Natural killer cell (primary cell): ENCODE data around the gene MAPKAP1. TPM values are rescaled to one million over a fixed set of nuclear protein-coding genes. Genes with fewer than 3 reads are reported as not detected.

ENCODE experiments used
- ATAC-seq, 3 donors: fragments of 150-1000 bp in 2 of 3; fragments of 200-7000 bp in 1 of 3; cut with Tn5 transposase; 1 replicate in 1 of 3; 2 replicates in 2 of 3; pipeline ENCODE4 v1.10.0; 2021; ENCODE audit warnings: mild to moderate bottlenecking in 2 of 3, moderate library complexity in 2 of 3
- DNase-seq, 2 donors: peaks; one replicate each; pipeline versions ENCODE4 v3.0.0 to v3.0.0-alpha.2; 2013 to 2021; ENCODE audit warnings: mixed read lengths in 1 of 2
- H3K27ac ChIP-seq: one replicate; pipeline ENCODE4 v1.5.1; 2013; ENCODE audit warnings: mild to moderate bottlenecking, low read length
- H3K27me3 ChIP-seq: one replicate; pipeline ENCODE4 v1.6.1; 2013; ENCODE audit warnings: low read length; ENCODE audit not compliant: control insufficient read depth, insufficient read depth
- H3K36me3 ChIP-seq: one replicate; pipeline ENCODE4 v1.6.1; 2013; ENCODE audit warnings: low read length; ENCODE audit not compliant: control insufficient read depth, insufficient read depth
- H3K4me1 ChIP-seq: one replicate; pipeline ENCODE4 v1.6.1; 2013; ENCODE audit warnings: low read length; ENCODE audit not compliant: control insufficient read depth, insufficient read depth
- H3K4me3 ChIP-seq: one replicate; pipeline ENCODE4 v1.5.1; 2013; ENCODE audit warnings: low read length
- H3K9me3 ChIP-seq: one replicate; pipeline ENCODE4 v1.6.1; 2013; ENCODE audit warnings: low read length; ENCODE audit not compliant: control insufficient read depth, insufficient read depth
- H3K27ac Mint-ChIP-seq, 2 donors: one replicate each; pipeline ENCODE4 v1.8.0; 2022; ENCODE audit warnings: mild to moderate bottlenecking in 2 of 2, mixed read lengths in 2 of 2, moderate library complexity in 1 of 2
- H3K27me3 Mint-ChIP-seq, 2 donors: one replicate each; pipeline ENCODE4 v1.8.0; 2022; ENCODE audit warnings: low read depth in 2 of 2, mixed read lengths in 2 of 2
- H3K36me3 Mint-ChIP-seq: one replicate; pipeline ENCODE4 v1.8.0; 2022; ENCODE audit warnings: mixed read lengths
- H3K4me1 Mint-ChIP-seq, 2 donors: one replicate each; pipeline ENCODE4 v1.8.0; 2022; ENCODE audit warnings: mixed read lengths in 2 of 2
- H3K4me3 Mint-ChIP-seq: one replicate; pipeline ENCODE4 v1.8.0; 2022; ENCODE audit warnings: mild to moderate bottlenecking, moderate library complexity, mixed read lengths
- H3K9me3 Mint-ChIP-seq, 2 donors: one replicate each; pipeline ENCODE4 v1.8.0; 2022; ENCODE audit warnings: mixed read lengths in 2 of 2
- CTCF ChIP-seq: fragments of 200-600 bp; IDR thresholded peaks from one replicate; pipeline ENCODE4 v1.8.0; 2022; ENCODE audit warnings: antibody characterized with exemption
- WGBS: methylation state at CpG from one replicate; pipeline ENCODE4 v1.1.7; 2013; ENCODE audit warnings: missing lambda C conversion rate; ENCODE audit not compliant: insufficient coverage; 5-methylcytosine and 5-hydroxymethylcytosine counted together
- intact Hi-C: fragments of 100-400 bp; cut with micrococcal nuclease; formaldehyde crosslinking; loops from one replicate; pipeline ENCODE4 v1.14.2; 2022
- total RNA-seq, 4 donors: library from RNA; stranded (reverse); fragments of 120-200 nt in 1 of 4; gene quantifications; one replicate each; pipeline versions ENCODE4 v1.2.3 to v1.2.4, GENCODE V29; 2013 to 2022

Gene MAPKAP1
- total RNA-seq, 3 donors from 2014 or later (not counting 1 experiment from before 2014, with no cell fraction given): 51.1 to 73.0 (median 58.8) TPM

GRCh38 chr9:125536167-125536772 lies 170.7 kb downstream of the MAPKAP1 start:
- ATAC-seq: no peak
- 95% methylated on average over 3 of the region's 3 CpGs for WGBS
- no peaks in the 10 kb centered on the region for H3K27me3 ChIP-seq
- no peaks in the 10 kb centered on the region for H3K9me3 ChIP-seq
- Mint-ChIP-seq H3K4me3 (no peak overlapping the region), H3K27me3 (no peaks in the 10 kb centered on the region), H3K36me3 (no peaks in the 10 kb centered on the region), H3K4me1 (peaks cover 1 to 7% of the 10 kb centered on the region in 2 donors), H3K9me3 (no peaks in the 10 kb centered on the region), H3K27ac (no peak overlapping the region)
- H3K4me3 ChIP-seq: no peak overlapping the region
- intact Hi-C loops: no loop called here
- no peak for TF ChIP-seq CTCF
- H3K4me1 ChIP-seq: no peaks in the 10 kb centered on the region
- no peak for DNase-seq
- peaks cover 6% of the 10 kb centered on the region for H3K36me3 ChIP-seq
- H3K27ac ChIP-seq: no peak overlapping the region

- H3K27ac ChIP-seq: peak overlapping the region; percentile 41
- ATAC-seq (no peak), DNase-seq (no peak)
- intact Hi-C loops: no loop called here
- TF ChIP-seq CTCF: no peak
- no peaks in the 10 kb centered on the region for H3K27me3 ChIP-seq
- H3K27me3 Mint-ChIP-seq: no peaks in the 10 kb centered on the region
- no peak overlapping the region for H3K27ac Mint-ChIP-seq
- peaks cover 2% of the 10 kb centered on the region for H3K36me3 ChIP-seq
- no peaks in the 10 kb centered on the region for H3K9me3 ChIP-seq
- H3K4me1 Mint-ChIP-seq: peaks cover 13 to 19% of the 10 kb centered on the region in 2 donors
- peaks cover 5% of the 10 kb centered on the region for H3K4me1 ChIP-seq
- no peak overlapping the region for H3K4me3 Mint-ChIP-seq
- no peak overlapping the region for H3K4me3 ChIP-seq
- no peaks in the 10 kb centered on the region for H3K36me3 Mint-ChIP-seq
- no peaks in the 10 kb centered on the region for H3K9me3 Mint-ChIP-seq
- WGBS: 73% methylated on average over 3 of the region's 4 CpGs
These were observed 171.9 kb downstream of the MAPKAP1 start for GRCh38 chr9:125534971-125535701.

GRCh38 chr9:125532812-125533594 lies 174.0 kb downstream of the MAPKAP1 start:
- 96% methylated on average over 9 of the region's 10 CpGs for WGBS

More at GRCh38 chr9:125532812-125533594, 174.0 kb downstream of the MAPKAP1 start:
- no peak for TF ChIP-seq CTCF
- H3K4me1 ChIP-seq: peaks cover 11% of the 10 kb centered on the region
- no peaks in the 10 kb centered on the region for H3K27me3 ChIP-seq
- no peaks in the 10 kb centered on the region for H3K36me3 Mint-ChIP-seq
- no peak for ATAC-seq
- DNase-seq: no peak
- H3K4me3 ChIP-seq: no peak overlapping the region
- no peaks in the 10 kb centered on the region for H3K9me3 ChIP-seq
- peaks cover 2% of the 10 kb centered on the region for H3K36me3 ChIP-seq
- H3K27ac ChIP-seq: no peak overlapping the region
- peak overlapping the region in 1 of 2 donors; percentile 29 for H3K27ac Mint-ChIP-seq
- no peaks in the 10 kb centered on the region for H3K27me3 Mint-ChIP-seq
- H3K9me3 Mint-ChIP-seq: no peaks in the 10 kb centered on the region
- intact Hi-C loops: no loop called here
- peaks cover 27 to 35% of the 10 kb centered on the region in 2 donors for H3K4me1 Mint-ChIP-seq
- H3K4me3 Mint-ChIP-seq: no peak overlapping the region
